ENCODE measurements around the gene CDH4. TPM values are rescaled to one million over a fixed set of nuclear protein-coding genes. Genes with fewer than 3 reads are reported as not detected.

The CDH4 gene
- total RNA-seq, 1 donor from 2014 or later: 0.06 TPM

GRCh38 chr20:61345656-61346055 is 93.6 kb downstream of the CDH4 start:
- ATAC-seq: no peak
- no peak for TF ChIP-seq CTCF (IDR thresholded peaks at IDR 0.05)
- intact Hi-C loops (cut with DNase I): no loop called here
- no peak overlapping the region for H3K27ac ChIP-seq
- DNase-seq: no peak
- H3K9me3 ChIP-seq: no peaks in the 10 kb centered on the region
- H3K4me3 ChIP-seq: no peak overlapping the region
- H3K27me3 ChIP-seq (ENCODE audit: low read depth): peaks cover 20% of the 10 kb centered on the region
- H3K4me1 ChIP-seq: no peaks in the 10 kb centered on the region
- H3K36me3 ChIP-seq: no peaks in the 10 kb centered on the region

GRCh38 chr20:61346996-61347395 is 94.9 kb downstream of the CDH4 start:
- Histone ChIP-seq H3K36me3 (no peaks in the 10 kb centered on the region), H3K4me1 (no peaks in the 10 kb centered on the region), H3K4me3 (no peak overlapping the region), H3K27me3 (ENCODE audit: low read depth) (peaks cover 26% of the 10 kb centered on the region), H3K27ac (no peak overlapping the region), H3K9me3 (no peaks in the 10 kb centered on the region)
- intact Hi-C loops (cut with DNase I): no loop called here
- DNase-seq (no peak), ATAC-seq (no peak)
- no peak for TF ChIP-seq CTCF (IDR thresholded peaks at IDR 0.05)

- Histone ChIP-seq H3K36me3 (no peaks in the 10 kb centered on the region), H3K27me3 (ENCODE audit: low read depth) (peaks cover 30% of the 10 kb centered on the region), H3K27ac (no peak overlapping the region), H3K4me1 (no peaks in the 10 kb centered on the region), H3K9me3 (no peaks in the 10 kb centered on the region), H3K4me3 (no peak overlapping the region)
- intact Hi-C loops (cut with DNase I): no loop called here
- ATAC-seq (no peak), DNase-seq (no peak)
- no peak for TF ChIP-seq CTCF (IDR thresholded peaks at IDR 0.05)
These were observed 95.4 kb downstream of the CDH4 start for GRCh38 chr20:61347443-61347842.

- no peaks in the 10 kb centered on the region for H3K36me3 ChIP-seq
- no peak for TF ChIP-seq CTCF (IDR thresholded peaks at IDR 0.05)
- H3K27ac ChIP-seq: no peak overlapping the region
- intact Hi-C loops (cut with DNase I): no loop called here
- no peaks in the 10 kb centered on the region for H3K9me3 ChIP-seq
- H3K27me3 ChIP-seq (ENCODE audit: low read depth): peaks cover 36% of the 10 kb centered on the region
- no peak for ATAC-seq
- no peak for DNase-seq
- no peak overlapping the region for H3K4me3 ChIP-seq
- H3K4me1 ChIP-seq: no peaks in the 10 kb centered on the region
These were observed 97.5 kb downstream of the CDH4 start for GRCh38 chr20:61349447-61350165.

GRCh38 chr20:61350500-61351250 is 98.6 kb downstream of the CDH4 start:
- Histone ChIP-seq H3K4me3 (no peak overlapping the region), H3K27me3 (ENCODE audit: low read depth) (peaks cover 30% of the 10 kb centered on the region), H3K9me3 (no peaks in the 10 kb centered on the region), H3K4me1 (no peaks in the 10 kb centered on the region), H3K36me3 (no peaks in the 10 kb centered on the region), H3K27ac (no peak overlapping the region)
- intact Hi-C loops (cut with DNase I): no loop called here
- DNase-seq (no peak), ATAC-seq (no peak)
- TF ChIP-seq CTCF (IDR thresholded peaks at IDR 0.05): no peak
